HepG2 (cell line): ENCODE results near the gene POLDIP3. TPM values are rescaled to one million over a fixed set of nuclear protein-coding genes. Genes with fewer than 3 reads are reported as not detected.

ENCODE experiments used
- BCL6 ChIP-seq: IDR thresholded peaks from 2 replicates; pipeline ENCODE4 v1.6.1; 2016; ENCODE audit warnings: missing genetic modification reagents, missing compliant biosample characterization
- DMAP1 ChIP-seq: IDR thresholded peaks from 2 replicates; pipeline ENCODE4 v1.6.1; 2016
- HNRNPK ChIP-seq: fragments of 200-400 bp; formaldehyde crosslinking; IDR thresholded peaks from 2 replicates; pipeline ENCODE4 v1.6.1; 2018; ENCODE audit warnings: low read length, low read depth, moderate library complexity, mild to moderate bottlenecking; ENCODE audit not compliant: poor library complexity, severe bottlenecking
- KLF16 ChIP-seq, 2 experiments: sonication (generic) in 1 of 2; formaldehyde crosslinking in 1 of 2; IDR thresholded peaks; 2 replicates each; pipeline versions ENCODE4 v1.6.1 to v1.8.0; 2016 to 2023; ENCODE audit warnings: missing genetic modification reagents in 2 of 2, missing compliant biosample characterization in 1 of 2
- MAF1 ChIP-seq: sonication (generic); formaldehyde crosslinking; IDR thresholded peaks from 2 replicates; pipeline ENCODE4 v1.5.0; 2020; ENCODE audit warnings: missing genetic modification reagents, borderline replicate concordance
- MTF2 ChIP-seq: sonication (generic); formaldehyde crosslinking; IDR thresholded peaks from 2 replicates; pipeline ENCODE4 v1.5.0; 2020; ENCODE audit warnings: missing genetic modification reagents, borderline replicate concordance
- MZF1 ChIP-seq: sonication (generic); formaldehyde crosslinking; IDR thresholded peaks from 2 replicates; pipeline ENCODE4 v1.8.1; 2023; ENCODE audit warnings: mild to moderate bottlenecking, missing genetic modification reagents, borderline replicate concordance
- PHF21A ChIP-seq: sonication (generic); formaldehyde crosslinking; IDR thresholded peaks from 2 replicates; pipeline ENCODE4 v1.5.0; 2020; ENCODE audit warnings: mild to moderate bottlenecking, missing genetic modification reagents
- SMARCE1 ChIP-seq: fragments of 450-650 bp; IDR thresholded peaks from 2 replicates; pipeline ENCODE4 v1.6.1; 2017; ENCODE audit warnings: borderline replicate concordance
- TCF7L2 ChIP-seq: IDR thresholded peaks from 2 replicates; pipeline ENCODE4 v1.6.1; 2011; ENCODE audit warnings: mild to moderate bottlenecking, low read depth, low read length, moderate library complexity
- ZBTB38 ChIP-seq: sonication (generic); formaldehyde crosslinking; IDR thresholded peaks from 2 replicates; pipeline ENCODE4 v1.5.1; 2020; ENCODE audit warnings: mild to moderate bottlenecking, missing genetic modification reagents
- ZEB1 ChIP-seq: IDR thresholded peaks from 2 replicates; pipeline ENCODE4 v1.6.1; 2012; ENCODE audit warnings: mild to moderate bottlenecking, low read depth, inconsistent platforms; ENCODE audit not compliant: insufficient replicate concordance
- ZNF432 ChIP-seq: sonication (generic); formaldehyde crosslinking; IDR thresholded peaks from 2 replicates; pipeline ENCODE4 v1.5.0; 2020; ENCODE audit warnings: missing genetic modification reagents, mild to moderate bottlenecking, borderline replicate concordance
- ZNF549 ChIP-seq: sonication (generic); formaldehyde crosslinking; IDR thresholded peaks from 2 replicates; pipeline ENCODE4 v1.5.0; 2020; ENCODE audit warnings: missing genetic modification reagents
- ZNF589 ChIP-seq: sonication (generic); formaldehyde crosslinking; conservative IDR thresholded peaks from 2 replicates; pipeline ENCODE4 v1.8.0; 2022; ENCODE audit warnings: mild to moderate bottlenecking, moderate library complexity, missing genetic modification reagents
- ZNF660 ChIP-seq: sonication (generic); formaldehyde crosslinking; IDR thresholded peaks from 2 replicates; pipeline ENCODE4 v1.5.1; 2020; ENCODE audit warnings: mild to moderate bottlenecking, low read depth, missing genetic modification reagents, borderline replicate concordance
- ZNF773 ChIP-seq: sonication (generic); formaldehyde crosslinking; IDR thresholded peaks from 2 replicates; pipeline ENCODE4 v1.4.0; 2020; ENCODE audit warnings: missing genetic modification reagents, borderline replicate concordance
- polyA plus RNA-seq, 8 experiments: library from polyadenylated mRNA; depleted of rRNA in 3 of 8; stranded (reverse) in 7 of 8; unstranded in 1 of 8; fragments of >200 nt; fragmentation: Illumina TruSeq in 4 of 8; extraction: Trizol in 4 of 8; gene quantifications; 2 replicates each; pipeline versions ENCODE4 v1.2.1 to v1.2.3, GENCODE V29; 2011 to 2016; ENCODE audit warnings: low read depth in 4 of 8, missing spikeins in 1 of 8, mixed read lengths in 1 of 8; ENCODE audit not compliant: insufficient read depth in 1 of 8
- total RNA-seq, 5 experiments: library from RNA; depleted of rRNA; stranded (reverse); fragments of >200 nt; fragmentation: Illumina TruSeq; extraction: Trizol; gene quantifications; 2 replicates each; pipeline ENCODE4 v1.2.3, GENCODE V29; 2016; ENCODE audit warnings: low read depth in 1 of 5
- TF ChIP-seq, protein P1 (sequence below): sonication (generic); formaldehyde crosslinking; IDR thresholded peaks from 2 replicates; pipeline ENCODE4 v1.5.0; 2020; ENCODE audit warnings: mild to moderate bottlenecking, missing genetic modification reagents
- TF ChIP-seq, protein P2 (sequence below): sonication (generic); formaldehyde crosslinking; IDR thresholded peaks from 2 replicates; pipeline ENCODE4 v1.5.0; 2020; ENCODE audit warnings: mild to moderate bottlenecking, missing genetic modification reagents
- TF ChIP-seq, protein P3 (sequence below): sonication (generic); formaldehyde crosslinking; IDR thresholded peaks from 2 replicates; pipeline ENCODE4 v1.5.0; 2020; ENCODE audit warnings: missing genetic modification reagents
- TF ChIP-seq, protein P4 (sequence below): sonication (generic); formaldehyde crosslinking; IDR thresholded peaks from 2 replicates; pipeline ENCODE4 v1.4.0; 2020; ENCODE audit warnings: mild to moderate bottlenecking, low read depth, missing genetic modification reagents
- TF ChIP-seq, protein P5 (sequence below): IDR thresholded peaks from 2 replicates; pipeline ENCODE4 v1.6.1; 2016; ENCODE audit warnings: mild to moderate bottlenecking, missing biosample characterization, missing genetic modification reagents

Gene POLDIP3
- total and polyA plus RNA-seq, 2 of the 13 experiments (the other 11 are each of a cell fraction or from before 2014, with no cell fraction given) = 45.8 to 47.4 TPM

DNA sequence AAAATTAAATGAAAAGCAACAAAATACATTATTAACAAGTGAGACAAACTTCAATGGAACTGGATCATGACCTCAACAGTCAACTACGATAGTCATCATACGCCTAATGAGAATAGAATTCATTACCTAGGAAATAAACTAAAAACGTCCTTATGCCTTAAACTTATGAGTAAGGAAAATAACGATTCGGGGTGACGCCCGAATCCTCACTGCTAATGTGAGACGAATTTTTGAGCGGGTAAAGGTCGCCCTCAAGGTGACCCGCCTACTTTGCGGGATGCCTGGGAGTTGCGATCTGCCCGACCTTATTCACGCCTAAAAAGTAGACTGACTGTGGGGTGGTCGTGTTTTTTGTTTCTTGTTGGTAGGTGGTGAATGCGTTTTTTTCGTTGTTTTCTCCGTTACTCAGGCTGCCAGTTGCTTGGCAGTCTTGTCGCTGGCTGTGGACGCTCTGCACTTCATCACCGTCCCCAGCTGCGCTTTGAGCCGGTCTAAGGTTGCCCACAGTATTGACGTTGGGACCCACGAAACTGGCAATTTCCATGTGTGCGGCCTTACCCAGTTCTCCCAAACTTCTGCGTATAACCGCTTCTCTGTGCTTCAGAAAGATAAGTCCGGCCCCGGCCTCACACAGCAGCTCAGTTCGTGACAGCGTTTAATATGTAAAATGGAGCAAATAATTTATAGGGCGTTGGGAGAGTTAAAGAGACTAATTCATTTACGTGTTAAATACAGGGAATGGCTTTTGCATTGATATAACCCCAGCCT is 593 bp upstream of the POLDIP3 start (continued):
- TF ChIP-seq ZNF660 (CRISPR knock-in tag) = no peak
- no peak for TF ChIP-seq MTF2 (CRISPR knock-in tag)
- peak; percentile 99 for TF ChIP-seq ZNF589 (CRISPR knock-in tag)
- TF ChIP-seq, protein P1, sequence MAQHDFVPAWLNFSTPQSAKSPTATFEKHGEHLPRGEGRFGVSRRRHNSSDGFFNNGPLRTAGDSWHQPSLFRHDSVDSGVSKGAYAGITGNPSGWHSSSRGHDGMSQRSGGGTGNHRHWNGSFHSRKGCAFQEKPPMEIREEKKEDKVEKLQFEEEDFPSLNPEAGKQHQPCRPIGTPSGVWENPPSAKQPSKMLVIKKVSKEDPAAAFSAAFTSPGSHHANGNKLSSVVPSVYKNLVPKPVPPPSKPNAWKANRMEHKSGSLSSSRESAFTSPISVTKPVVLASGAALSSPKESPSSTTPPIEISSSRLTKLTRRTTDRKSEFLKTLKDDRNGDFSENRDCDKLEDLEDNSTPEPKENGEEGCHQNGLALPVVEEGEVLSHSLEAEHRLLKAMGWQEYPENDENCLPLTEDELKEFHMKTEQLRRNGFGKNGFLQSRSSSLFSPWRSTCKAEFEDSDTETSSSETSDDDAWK (CRISPR knock-in tag) = no peak
- no peak for TF ChIP-seq HNRNPK
- TF ChIP-seq MZF1 (CRISPR knock-in tag) = peak; percentile 87; the same call in 1 of the 2 replicates
- no peak; the same call in none of the 2 replicates for TF ChIP-seq ZBTB38 (CRISPR knock-in tag)
- TF ChIP-seq ZNF549 (CRISPR knock-in tag) = no peak
- TF ChIP-seq, protein P2, sequence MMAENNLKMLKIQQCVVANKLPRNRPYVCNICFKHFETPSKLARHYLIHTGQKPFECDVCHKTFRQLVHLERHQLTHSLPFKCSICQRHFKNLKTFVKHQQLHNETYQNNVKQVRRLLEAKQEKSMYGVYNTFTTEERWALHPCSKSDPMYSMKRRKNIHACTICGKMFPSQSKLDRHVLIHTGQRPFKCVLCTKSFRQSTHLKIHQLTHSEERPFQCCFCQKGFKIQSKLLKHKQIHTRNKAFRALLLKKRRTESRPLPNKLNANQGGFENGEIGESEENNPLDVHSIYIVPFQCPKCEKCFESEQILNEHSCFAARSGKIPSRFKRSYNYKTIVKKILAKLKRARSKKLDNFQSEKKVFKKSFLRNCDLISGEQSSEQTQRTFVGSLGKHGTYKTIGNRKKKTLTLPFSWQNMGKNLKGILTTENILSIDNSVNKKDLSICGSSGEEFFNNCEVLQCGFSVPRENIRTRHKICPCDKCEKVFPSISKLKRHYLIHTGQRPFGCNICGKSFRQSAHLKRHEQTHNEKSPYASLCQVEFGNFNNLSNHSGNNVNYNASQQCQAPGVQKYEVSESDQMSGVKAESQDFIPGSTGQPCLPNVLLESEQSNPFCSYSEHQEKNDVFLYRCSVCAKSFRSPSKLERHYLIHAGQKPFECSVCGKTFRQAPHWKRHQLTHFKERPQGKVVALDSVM = no peak
- TF ChIP-seq MAF1 (CRISPR knock-in tag) = peak; percentile 91; the same call in 1 of the 2 replicates
- TF ChIP-seq, protein P3, sequence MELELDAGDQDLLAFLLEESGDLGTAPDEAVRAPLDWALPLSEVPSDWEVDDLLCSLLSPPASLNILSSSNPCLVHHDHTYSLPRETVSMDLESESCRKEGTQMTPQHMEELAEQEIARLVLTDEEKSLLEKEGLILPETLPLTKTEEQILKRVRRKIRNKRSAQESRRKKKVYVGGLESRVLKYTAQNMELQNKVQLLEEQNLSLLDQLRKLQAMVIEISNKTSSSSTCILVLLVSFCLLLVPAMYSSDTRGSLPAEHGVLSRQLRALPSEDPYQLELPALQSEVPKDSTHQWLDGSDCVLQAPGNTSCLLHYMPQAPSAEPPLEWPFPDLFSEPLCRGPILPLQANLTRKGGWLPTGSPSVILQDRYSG (CRISPR knock-in tag) = no peak
- TF ChIP-seq, protein P4, sequence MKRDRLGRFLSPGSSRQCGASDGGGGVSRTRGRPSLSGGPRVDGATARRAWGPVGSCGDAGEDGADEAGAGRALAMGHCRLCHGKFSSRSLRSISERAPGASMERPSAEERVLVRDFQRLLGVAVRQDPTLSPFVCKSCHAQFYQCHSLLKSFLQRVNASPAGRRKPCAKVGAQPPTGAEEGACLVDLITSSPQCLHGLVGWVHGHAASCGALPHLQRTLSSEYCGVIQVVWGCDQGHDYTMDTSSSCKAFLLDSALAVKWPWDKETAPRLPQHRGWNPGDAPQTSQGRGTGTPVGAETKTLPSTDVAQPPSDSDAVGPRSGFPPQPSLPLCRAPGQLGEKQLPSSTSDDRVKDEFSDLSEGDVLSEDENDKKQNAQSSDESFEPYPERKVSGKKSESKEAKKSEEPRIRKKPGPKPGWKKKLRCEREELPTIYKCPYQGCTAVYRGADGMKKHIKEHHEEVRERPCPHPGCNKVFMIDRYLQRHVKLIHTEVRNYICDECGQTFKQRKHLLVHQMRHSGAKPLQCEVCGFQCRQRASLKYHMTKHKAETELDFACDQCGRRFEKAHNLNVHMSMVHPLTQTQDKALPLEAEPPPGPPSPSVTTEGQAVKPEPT (CRISPR knock-in tag) = peak; percentile 87
- no peak for TF ChIP-seq TCF7L2
- TF ChIP-seq ZNF432 = 0 out of 2 replicates have a peak, but pooled peaks have one; percentile 90
- TF ChIP-seq, protein P5, sequence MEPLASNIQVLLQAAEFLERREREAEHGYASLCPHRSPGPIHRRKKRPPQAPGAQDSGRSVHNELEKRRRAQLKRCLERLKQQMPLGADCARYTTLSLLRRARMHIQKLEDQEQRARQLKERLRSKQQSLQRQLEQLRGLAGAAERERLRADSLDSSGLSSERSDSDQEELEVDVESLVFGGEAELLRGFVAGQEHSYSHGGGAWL (CRISPR knock-in tag) = no peak; the same call in 1 of the 2 replicates
- peak; percentile 26; the same call in 1 of the 2 replicates for TF ChIP-seq ZNF773 (CRISPR knock-in tag)
- TF ChIP-seq DMAP1 = no peak; the same call in 1 of the 2 replicates
- TF ChIP-seq SMARCE1 = no peak
- TF ChIP-seq ZEB1 = peak; percentile 81
- peak; percentile 79 for TF ChIP-seq BCL6 (CRISPR knock-in tag)
- peak; percentile 94 for TF ChIP-seq PHF21A (CRISPR knock-in tag)
- peak in 1 of 2 experiments; percentile 99; a peak in 2 of 4 replicates for TF ChIP-seq KLF16 (CRISPR knock-in tag; IDR thresholded peaks at IDR 0.05)
